ENCODE results near the gene UNC5C.

GRCh38 chr4:95141361-95141760, 407.4 kb downstream of the UNC5C start:
- TF ChIP-seq, protein P1, sequence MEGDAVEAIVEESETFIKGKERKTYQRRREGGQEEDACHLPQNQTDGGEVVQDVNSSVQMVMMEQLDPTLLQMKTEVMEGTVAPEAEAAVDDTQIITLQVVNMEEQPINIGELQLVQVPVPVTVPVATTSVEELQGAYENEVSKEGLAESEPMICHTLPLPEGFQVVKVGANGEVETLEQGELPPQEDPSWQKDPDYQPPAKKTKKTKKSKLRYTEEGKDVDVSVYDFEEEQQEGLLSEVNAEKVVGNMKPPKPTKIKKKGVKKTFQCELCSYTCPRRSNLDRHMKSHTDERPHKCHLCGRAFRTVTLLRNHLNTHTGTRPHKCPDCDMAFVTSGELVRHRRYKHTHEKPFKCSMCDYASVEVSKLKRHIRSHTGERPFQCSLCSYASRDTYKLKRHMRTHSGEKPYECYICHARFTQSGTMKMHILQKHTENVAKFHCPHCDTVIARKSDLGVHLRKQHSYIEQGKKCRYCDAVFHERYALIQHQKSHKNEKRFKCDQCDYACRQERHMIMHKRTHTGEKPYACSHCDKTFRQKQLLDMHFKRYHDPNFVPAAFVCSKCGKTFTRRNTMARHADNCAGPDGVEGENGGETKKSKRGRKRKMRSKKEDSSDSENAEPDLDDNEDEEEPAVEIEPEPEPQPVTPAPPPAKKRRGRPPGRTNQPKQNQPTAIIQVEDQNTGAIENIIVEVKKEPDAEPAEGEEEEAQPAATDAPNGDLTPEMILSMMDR (IDR thresholded peaks at IDR 0.05): no peak
- no peak for TF ChIP-seq TCF7 (CRISPR knock-in tag; IDR thresholded peaks at IDR 0.05; ENCODE audit: low read depth)
- no peak for TF ChIP-seq CREM (CRISPR knock-in tag; IDR thresholded peaks at IDR 0.05)
- TF ChIP-seq ZNF317 (CRISPR knock-in tag; IDR thresholded peaks at IDR 0.05; ENCODE audit: borderline replicate concordance, low read depth): no peak
- TF ChIP-seq SP1 (CRISPR knock-in tag; conservative IDR thresholded peaks at IDR 0.05): no peak
- no peak for TF ChIP-seq EMX1 (CRISPR knock-in tag; IDR thresholded peaks at IDR 0.05)
- TF ChIP-seq, protein P2, sequence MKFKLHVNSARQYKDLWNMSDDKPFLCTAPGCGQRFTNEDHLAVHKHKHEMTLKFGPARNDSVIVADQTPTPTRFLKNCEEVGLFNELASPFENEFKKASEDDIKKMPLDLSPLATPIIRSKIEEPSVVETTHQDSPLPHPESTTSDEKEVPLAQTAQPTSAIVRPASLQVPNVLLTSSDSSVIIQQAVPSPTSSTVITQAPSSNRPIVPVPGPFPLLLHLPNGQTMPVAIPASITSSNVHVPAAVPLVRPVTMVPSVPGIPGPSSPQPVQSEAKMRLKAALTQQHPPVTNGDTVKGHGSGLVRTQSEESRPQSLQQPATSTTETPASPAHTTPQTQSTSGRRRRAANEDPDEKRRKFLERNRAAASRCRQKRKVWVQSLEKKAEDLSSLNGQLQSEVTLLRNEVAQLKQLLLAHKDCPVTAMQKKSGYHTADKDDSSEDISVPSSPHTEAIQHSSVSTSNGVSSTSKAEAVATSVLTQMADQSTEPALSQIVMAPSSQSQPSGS (CRISPR knock-in tag; IDR thresholded peaks at IDR 0.05; ENCODE audit: borderline replicate concordance, low read depth): no peak
